HG03196 (cell line): ENCODE results near the gene TMEM132E.
"Not testable (repeated sequence)": the region's sequence is repeated elsewhere in the genome, so short reads cannot be mapped to it uniquely, and the experiment has no call there.

ENCODE experiments used
- ATAC-seq: cut with Tn5 transposase; IDR thresholded peaks from one replicate; pipeline ENCODE4 v1.9.1; 2021; ENCODE audit not compliant: unreplicated experiment

TMEM132E gene, protein sequence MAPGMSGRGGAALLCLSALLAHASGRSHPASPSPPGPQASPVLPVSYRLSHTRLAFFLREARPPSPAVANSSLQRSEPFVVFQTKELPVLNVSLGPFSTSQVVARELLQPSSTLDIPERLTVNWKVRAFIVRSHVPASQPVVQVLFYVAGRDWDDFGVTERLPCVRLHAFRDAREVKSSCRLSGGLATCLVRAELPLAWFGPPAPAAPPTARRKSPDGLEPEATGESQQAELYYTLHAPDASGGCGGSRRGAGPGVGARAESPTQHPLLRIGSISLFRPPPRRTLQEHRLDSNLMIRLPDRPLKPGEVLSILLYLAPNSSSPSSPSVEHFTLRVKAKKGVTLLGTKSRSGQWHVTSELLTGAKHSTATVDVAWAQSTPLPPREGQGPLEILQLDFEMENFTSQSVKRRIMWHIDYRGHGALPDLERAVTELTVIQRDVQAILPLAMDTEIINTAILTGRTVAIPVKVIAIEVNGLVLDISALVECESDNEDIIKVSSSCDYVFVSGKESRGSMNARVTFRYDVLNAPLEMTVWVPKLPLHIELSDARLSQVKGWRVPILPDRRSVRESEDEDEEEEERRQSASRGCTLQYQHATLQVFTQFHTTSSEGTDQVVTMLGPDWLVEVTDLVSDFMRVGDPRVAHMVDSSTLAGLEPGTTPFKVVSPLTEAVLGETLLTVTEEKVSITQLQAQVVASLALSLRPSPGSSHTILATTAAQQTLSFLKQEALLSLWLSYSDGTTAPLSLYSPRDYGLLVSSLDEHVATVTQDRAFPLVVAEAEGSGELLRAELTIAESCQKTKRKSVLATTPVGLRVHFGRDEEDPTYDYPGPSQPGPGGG (N-terminal part only)

GRCh38 chr17:34579017-34579946 is at the start of gene TMEM132E:
Gene TMEM132E, plus strand, starts transcription at chr17:34579582. Its CDS starts 1,495 bp downstream, at chr17:34581077.
- no peak for ATAC-seq

DNA sequence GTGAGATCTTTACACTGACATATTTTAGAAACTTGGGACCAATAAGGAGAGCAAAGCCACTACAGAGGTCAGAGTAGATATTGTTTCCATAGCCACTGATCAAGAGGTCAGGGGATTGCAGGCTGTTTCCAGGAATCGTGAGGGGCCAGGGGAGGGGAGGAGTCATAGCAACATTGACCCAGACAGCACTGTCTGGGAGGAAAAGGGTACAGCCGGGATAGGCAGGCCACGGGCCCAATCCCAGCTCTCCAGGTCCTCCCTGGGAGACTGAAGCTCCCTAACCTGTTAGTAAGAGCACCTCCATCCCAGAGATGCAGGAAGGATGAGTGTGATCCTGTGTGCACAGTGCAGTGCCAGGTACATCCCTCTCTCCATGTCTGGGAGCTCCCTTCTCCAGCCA is 48.5 kb upstream of the TMEM132E start:
- ATAC-seq = no peak

DNA sequence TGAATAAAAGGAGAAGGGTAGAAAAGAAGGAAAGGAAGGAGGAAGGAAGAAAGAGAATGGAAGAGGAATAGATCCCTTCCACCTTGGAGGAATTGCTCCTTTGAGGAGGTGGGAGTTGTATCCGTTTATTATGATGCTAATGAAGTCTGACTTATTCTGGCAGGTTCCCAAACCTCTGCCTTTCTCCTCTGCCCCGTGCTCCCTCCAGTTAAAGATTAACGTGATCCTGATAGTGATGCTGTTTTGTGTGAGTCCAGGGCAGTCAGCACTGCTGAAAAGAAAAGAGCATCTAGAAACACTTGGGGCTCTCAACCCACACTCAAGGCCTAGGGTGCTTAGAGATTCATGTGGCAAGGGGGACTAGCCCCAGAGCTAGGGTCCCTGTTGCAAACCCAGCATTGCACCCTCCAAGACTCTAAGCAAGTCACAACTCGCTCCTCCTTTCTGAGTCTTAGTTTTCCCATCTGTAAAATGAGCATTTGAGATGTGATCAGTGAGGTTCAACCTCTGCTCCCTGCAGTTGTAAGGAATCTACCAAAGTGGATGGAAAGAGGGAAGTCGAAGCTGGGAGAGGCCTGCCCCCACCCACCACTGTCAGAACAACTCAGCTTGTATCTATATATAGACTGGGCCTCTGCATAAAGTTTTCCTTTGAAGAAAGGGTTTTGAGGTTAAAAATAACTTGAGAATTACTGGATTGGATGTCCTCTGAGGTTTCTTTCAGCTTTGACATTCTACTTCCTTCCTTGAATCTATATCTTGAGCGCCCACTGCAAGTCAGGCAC is 46.9 kb upstream of the TMEM132E start:
- ATAC-seq = no peak

DNA sequence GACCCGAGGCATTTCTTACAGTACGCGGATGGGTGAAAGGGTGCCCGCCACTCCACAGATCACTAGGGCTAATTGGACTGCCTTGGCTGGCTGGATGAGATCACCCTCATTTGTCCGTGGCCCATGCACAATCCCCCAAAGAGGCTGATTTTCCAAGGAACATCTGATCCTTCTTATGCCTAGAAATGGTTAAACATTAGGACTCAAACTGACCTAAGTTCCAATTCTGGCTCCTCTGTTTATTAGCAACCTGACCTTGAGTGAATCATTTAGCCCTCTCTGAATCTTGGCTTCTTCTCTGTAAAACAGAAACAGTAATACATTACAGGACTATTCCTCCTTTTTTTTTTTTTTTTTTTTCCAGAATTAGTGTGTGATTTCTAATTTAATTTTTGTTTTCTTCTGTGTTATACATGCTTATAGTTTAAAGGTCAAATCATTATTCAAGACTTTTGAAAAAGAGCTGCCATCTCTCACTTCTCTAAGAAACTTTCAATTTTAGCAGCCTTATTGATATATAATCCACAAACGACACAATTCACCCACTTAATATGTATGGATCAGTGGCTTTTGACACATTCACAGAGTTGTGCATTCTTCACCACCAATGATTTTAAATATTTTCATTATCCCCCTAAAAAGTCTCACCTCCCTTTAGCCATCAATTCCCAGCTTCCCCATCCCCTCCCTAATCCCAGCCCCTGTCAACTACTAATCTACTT is 45.4 kb upstream of the TMEM132E start:
- ATAC-seq = no peak

DNA sequence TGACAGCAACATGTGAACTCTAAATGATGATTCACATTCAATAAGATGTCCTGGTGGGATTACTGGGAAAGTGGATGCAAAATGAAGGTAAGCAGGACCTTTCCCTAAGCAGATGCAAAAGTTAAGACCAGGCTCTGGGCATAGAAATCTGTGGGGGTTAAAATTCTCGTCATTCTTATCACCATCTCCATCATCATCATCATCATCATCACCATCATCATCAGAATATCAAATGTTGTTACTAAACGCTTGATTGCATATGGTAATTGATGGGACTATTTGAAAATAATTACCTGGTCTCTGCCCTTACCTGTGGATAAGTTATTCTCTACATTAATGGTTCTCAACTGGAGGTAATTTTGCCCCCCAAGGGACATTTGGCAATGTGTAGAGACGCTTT is 41.9 kb upstream of the TMEM132E start:
- no peak for ATAC-seq

GRCh38 chr17:34538582-34538981 is 40.8 kb upstream of the TMEM132E start:
- not testable (repeated sequence) for ATAC-seq

GRCh38 chr17:34539881-34540280 is 39.5 kb upstream of the TMEM132E start:
- ATAC-seq = no peak

DNA sequence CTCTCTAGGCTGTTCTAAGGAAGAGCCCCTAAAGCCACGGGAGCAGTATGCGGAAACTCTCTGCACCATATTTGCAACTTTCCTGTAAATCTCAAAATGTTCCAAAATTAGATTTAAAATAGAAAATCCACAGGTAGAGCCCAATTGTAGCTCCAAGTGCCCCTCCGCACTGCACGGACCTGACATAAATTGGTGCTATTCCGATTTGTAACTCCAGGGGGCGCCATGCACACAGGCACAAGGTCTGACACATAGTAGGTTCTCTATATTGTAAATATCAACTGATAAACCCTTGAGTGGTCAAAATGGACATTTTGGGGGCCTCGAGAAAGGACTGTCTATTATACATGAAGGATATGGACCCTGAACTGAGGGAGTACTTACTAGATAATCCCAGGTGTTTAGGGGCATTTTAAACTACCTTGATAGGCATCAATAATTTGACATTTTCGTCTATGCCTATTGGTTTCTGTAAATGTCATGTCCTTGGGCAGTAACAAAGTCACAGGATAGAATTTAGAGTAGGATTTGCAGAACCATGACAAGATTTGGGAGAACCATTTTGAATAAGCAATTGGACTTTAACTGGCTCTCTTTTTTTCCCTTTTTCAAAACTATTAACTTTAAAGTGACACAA is 36.6 kb upstream of the TMEM132E start:
- no peak for ATAC-seq

GRCh38 chr17:34547453-34548063 is 31.8 kb upstream of the TMEM132E start:
- no peak for ATAC-seq

- no peak for ATAC-seq
Measured at GRCh38 chr17:34549966-34550365, 29.4 kb upstream of the TMEM132E start.

- no peak for ATAC-seq
Measured at GRCh38 chr17:34553907-34554306, 25.5 kb upstream of the TMEM132E start.

DNA sequence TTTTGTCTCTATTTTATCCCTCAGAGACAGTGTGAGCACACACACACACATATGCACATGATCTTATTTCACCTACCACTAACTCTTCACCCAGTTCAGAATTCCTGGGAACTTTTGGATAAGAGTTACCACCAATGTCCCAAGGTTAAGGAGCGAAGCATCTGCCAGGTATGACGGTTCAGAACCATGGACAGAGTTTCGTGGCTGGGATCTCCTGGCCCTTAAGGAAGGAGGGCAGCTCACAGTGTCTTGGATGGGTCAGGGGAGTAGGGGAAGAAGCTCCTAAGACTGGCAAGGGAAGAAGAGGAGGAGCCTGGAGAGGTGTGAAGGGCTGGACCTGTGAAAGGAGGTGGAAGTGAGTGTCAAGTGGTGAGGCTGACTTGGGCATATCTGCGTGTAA is 23.0 kb upstream of the TMEM132E start:
- ATAC-seq = no peak

DNA sequence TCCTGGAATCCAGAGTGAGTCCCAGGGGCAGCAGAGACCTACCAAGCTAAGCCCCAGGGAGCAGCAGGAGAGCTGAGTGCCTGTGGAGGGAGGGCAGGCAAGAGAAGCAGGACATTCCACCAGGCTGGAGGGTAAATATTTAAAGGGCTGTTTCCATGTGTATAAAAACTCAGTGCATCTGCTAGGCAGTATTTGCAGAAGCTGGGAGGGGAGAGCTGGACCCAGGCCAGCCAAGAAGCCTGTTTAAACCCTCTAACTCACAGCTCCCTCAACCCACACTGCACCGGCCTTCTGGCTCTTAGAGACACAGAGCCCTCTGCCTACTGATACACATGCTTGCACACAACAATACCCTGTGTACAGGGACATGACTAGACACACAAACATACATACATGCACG is 22.5 kb upstream of the TMEM132E start:
- ATAC-seq = no peak

DNA sequence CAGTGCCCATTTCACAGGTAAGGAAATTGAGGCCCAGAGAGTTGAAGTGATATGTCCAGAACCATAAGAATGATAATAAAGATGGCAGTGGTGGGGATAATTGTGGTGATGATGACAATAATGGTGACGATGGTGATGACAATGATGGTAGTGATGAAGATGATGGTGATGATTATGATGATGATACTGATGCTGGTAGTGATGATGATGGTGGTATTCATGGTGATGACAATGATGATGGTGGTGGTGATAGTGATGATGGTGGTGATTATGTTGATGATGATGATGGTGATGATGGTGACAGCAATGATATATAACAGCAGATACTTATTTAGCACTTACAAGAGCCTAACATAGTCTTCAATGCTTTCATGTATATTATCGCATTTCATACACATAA is 18.1 kb upstream of the TMEM132E start:
- ATAC-seq = no peak

DNA sequence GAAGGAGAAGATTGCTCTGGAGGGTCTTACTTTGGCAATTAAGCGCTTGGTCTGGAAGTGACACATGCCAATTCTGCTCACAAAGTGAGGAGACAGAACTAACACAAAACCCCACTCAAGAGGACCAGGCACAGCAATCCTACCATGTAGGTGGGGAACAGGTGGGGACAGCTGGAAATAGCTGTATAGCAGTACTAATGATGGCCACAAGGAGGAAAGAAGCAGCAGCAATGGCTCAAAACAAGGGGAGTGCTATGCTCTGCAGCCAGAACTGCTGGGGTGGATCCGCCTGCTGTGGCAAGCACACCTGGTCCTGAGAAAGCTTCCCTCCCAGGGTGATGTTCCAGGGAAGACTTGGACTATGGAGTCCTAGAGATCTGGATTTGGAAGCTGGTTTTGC is 17.0 kb upstream of the TMEM132E start:
- ATAC-seq = no peak

DNA sequence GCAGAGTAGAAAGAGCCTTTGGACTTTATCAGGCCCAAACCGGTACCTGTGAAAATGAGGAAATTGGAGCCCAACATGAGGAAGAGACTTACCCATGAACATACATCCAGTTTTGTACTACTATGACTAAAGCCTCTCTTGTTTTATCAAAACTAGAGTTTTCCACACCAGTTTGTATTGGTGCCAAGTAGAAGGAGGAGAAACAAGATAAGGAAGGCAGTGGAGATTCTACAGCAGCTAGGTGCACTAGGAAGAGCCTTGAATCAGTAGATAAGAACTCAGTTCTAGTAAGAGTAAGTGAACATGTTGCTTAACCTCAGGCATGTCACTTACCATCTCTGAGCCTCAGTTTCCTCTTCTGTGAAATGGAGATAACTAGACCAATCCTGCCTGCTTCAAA is 13.7 kb upstream of the TMEM132E start:
- no peak for ATAC-seq

DNA sequence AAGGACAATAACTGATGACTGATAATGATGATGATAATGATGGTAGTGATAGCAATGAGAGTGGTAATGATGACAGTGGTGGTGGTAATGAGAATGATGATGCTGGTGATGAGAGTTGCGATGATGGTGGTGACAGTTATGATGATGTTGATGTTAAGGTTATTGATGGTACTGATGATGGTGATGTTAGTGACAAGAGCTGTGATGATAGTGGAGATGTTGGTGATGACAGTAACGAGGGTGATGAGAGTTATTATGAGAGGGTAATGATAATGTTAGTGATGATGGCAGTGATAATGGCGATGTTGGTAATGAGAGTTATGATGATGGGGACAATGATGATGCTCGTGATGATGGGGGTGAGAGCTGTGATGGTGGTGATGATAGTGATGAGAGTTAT is 13.2 kb upstream of the TMEM132E start:
- no peak for ATAC-seq

DNA sequence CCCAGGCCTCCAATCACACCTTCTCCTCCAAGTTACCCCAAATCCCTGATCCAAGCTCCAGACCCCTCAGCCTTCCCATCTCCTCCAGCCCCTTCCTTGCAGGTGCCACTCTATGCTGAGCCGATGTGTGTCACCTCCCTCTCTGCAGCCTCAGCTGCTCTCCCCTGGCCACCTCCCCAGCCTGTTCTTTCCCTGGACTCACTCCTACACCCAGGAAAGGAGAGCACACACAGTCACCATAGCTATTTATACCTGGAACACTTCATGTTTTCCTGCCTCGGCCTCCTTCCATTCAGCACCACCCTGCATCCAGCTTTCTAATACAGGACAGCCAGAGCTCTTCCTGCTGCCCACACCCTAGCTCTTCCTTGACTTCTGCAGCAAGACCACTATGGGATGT is 12.5 kb upstream of the TMEM132E start:
- no peak for ATAC-seq
